ENCODE measurements around the gene TM9SF1. TPM values are rescaled to one million over a fixed set of nuclear protein-coding genes. Genes with fewer than 3 reads are reported as not detected.

The TM9SF1 gene
- polyA plus RNA-seq, 2 of the 4 experiments (the other 2 are of a cell fraction), result 48.0 to 62.2 TPM

DNA sequence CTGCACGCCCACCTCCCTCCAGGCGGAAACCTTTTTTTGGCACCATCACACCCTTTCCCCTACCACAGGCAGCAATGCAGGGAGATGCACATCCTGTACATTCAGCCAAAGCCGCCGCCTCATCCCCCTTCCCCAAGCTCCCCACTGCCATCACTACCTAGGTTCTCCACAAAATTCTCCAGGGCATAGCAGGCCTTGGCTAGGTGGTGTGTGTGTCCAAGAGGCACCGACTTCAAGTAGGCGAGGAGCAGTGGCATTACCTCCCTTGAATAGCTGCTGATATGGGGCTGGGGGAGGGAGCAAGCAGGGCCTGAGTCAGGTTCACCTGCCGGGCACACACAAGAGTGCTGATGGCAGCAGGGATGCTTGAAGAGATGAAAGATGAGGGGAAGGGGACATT, 10.2 kb downstream of the TM9SF1 start (continued):
- TF ChIP-seq, protein P1, sequence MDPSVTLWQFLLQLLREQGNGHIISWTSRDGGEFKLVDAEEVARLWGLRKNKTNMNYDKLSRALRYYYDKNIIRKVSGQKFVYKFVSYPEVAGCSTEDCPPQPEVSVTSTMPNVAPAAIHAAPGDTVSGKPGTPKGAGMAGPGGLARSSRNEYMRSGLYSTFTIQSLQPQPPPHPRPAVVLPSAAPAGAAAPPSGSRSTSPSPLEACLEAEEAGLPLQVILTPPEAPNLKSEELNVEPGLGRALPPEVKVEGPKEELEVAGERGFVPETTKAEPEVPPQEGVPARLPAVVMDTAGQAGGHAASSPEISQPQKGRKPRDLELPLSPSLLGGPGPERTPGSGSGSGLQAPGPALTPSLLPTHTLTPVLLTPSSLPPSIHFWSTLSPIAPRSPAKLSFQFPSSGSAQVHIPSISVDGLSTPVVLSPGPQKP (IDR thresholded peaks at IDR 0.05; ENCODE audit: low read depth, low read length), result no peak
- TF ChIP-seq, protein P2, sequence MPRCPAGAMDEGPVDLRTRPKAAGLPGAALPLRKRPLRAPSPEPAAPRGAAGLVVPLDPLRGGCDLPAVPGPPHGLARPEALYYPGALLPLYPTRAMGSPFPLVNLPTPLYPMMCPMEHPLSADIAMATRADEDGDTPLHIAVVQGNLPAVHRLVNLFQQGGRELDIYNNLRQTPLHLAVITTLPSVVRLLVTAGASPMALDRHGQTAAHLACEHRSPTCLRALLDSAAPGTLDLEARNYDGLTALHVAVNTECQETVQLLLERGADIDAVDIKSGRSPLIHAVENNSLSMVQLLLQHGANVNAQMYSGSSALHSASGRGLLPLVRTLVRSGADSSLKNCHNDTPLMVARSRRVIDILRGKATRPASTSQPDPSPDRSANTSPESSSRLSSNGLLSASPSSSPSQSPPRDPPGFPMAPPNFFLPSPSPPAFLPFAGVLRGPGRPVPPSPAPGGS (IDR thresholded peaks at IDR 0.05), result no peak
- TF ChIP-seq, protein P3, sequence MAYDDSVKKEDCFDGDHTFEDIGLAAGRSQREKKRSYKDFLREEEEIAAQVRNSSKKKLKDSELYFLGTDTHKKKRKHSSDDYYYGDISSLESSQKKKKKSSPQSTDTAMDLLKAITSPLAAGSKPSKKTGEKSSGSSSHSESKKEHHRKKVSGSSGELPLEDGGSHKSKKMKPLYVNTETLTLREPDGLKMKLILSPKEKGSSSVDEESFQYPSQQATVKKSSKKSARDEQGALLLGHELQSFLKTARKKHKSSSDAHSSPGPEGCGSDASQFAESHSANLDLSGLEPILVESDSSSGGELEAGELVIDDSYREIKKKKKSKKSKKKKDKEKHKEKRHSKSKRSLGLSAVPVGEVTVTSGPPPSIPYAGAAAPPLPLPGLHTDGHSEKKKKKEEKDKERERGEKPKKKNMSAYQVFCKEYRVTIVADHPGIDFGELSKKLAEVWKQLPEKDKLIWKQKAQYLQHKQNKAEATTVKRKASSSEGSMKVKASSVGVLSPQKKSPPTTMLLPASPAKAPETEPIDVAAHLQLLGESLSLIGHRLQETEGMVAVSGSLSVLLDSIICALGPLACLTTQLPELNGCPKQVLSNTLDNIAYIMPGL (CRISPR knock-in tag; IDR thresholded peaks at IDR 0.05; ENCODE audit: borderline replicate concordance), result no peak
- no peak for TF ChIP-seq CEBPB (IDR thresholded peaks at IDR 0.05)

DNA sequence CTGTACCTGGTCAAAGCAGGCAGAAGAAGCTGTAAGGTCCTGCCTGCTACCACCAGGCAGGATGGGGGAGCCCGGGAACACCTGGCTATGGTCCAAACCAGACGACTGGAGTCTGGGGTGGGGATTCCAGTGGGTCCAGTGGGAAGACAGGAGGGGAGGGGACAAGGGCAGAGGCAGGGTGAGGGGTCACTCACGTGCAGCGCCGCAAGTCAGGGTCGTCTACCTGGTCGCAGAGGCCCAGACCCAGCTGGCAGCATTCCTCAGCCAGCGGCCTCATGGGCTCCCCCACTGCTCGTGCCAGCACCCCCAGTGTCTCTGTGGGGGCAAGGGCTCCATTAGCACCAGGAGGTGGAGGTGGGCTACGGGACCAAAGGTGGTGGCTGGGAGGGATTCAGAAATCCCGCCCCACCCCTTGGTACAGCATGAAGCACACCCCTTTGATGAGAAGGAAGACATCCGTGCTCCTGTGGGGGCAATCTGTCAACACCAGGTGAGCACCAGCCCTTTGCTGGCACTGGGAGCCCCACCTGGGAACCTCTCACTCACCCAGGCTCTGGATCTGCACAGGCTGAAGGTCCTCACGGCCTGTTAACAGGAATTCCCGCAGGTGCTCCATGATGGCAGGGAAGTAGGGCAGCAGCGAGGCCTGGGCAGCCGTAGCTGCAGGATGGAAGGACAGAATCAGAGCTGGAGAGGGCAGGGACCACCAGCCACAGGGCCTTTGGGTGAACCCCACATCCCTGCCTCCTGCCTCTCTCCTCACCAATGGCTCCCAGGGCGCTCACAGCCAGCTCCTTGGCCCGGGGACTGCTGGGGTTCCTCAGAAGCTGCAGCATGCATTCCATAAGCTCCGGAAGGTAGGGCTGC, 10.9 kb downstream of the TM9SF1 start:
- no peak overlapping the region for H3K4me2 ChIP-seq
- FAIRE-seq, result no peak
- CTCF ChIA-PET, result interaction anchor here (1.0 to 8.0 kb wide), 5 partner anchors 11 to 113 kb away, joined by 4 to 64 read pairs (median 5); partner anchors contain the start of genes IRF9 and TM9SF1
- no peak overlapping the region for H3K27ac ChIP-seq
- TF ChIP-seq RFX5 (IDR thresholded peaks at IDR 0.05) (no peak), RAD21 (conservative IDR thresholded peaks at IDR 0.05 in 1 of 2, IDR thresholded peaks at IDR 0.05 in 1 of 2) (no peak), EP300 (IDR thresholded peaks at IDR 0.05) (no peak), MAZ (IDR thresholded peaks at IDR 0.05; ENCODE audit: borderline replicate concordance, low read depth, low read length) (no peak), TFCP2L1 (CRISPR knock-in tag; IDR thresholded peaks at IDR 0.05) (no peak), CBX2 (IDR thresholded peaks at IDR 0.05; ENCODE audit: borderline replicate concordance, low read depth) (no peak), MAFK (IDR thresholded peaks at IDR 0.05; ENCODE audit: partially characterized antibody) (no peak), SMC3 (IDR thresholded peaks at IDR 0.05) (no peak), ZC3H11A (IDR thresholded peaks at IDR 0.05) (no peak), TP53 (CRISPR knock-in tag; IDR thresholded peaks at IDR 0.05) (no peak), HDAC2 (IDR thresholded peaks at IDR 0.05) (no peak), RNF2 (IDR thresholded peaks at IDR 0.05; ENCODE audit: borderline replicate concordance, low read depth) (no peak), POLR2A (IDR thresholded peaks at IDR 0.05; ENCODE audit: low read length) (no peak), ZSCAN20 (CRISPR knock-in tag; IDR thresholded peaks at IDR 0.05) (no peak)
- TF ChIP-seq, protein P4, sequence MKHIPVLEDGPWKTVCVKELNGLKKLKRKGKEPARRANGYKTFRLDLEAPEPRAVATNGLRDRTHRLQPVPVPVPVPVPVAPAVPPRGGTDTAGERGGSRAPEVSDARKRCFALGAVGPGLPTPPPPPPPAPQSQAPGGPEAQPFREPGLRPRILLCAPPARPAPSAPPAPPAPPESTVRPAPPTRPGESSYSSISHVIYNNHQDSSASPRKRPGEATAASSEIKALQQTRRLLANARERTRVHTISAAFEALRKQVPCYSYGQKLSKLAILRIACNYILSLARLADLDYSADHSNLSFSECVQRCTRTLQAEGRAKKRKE (CRISPR knock-in tag; IDR thresholded peaks at IDR 0.05; ENCODE audit: low read depth), result no peak
- TF ChIP-seq, protein P5, sequence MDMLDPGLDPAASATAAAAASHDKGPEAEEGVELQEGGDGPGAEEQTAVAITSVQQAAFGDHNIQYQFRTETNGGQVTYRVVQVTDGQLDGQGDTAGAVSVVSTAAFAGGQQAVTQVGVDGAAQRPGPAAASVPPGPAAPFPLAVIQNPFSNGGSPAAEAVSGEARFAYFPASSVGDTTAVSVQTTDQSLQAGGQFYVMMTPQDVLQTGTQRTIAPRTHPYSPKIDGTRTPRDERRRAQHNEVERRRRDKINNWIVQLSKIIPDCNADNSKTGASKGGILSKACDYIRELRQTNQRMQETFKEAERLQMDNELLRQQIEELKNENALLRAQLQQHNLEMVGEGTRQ (IDR thresholded peaks at IDR 0.05), result no peak
- TF ChIP-seq, protein P3 (CRISPR knock-in tag; IDR thresholded peaks at IDR 0.05; ENCODE audit: borderline replicate concordance), result no peak
- TF ChIP-seq, protein P6, sequence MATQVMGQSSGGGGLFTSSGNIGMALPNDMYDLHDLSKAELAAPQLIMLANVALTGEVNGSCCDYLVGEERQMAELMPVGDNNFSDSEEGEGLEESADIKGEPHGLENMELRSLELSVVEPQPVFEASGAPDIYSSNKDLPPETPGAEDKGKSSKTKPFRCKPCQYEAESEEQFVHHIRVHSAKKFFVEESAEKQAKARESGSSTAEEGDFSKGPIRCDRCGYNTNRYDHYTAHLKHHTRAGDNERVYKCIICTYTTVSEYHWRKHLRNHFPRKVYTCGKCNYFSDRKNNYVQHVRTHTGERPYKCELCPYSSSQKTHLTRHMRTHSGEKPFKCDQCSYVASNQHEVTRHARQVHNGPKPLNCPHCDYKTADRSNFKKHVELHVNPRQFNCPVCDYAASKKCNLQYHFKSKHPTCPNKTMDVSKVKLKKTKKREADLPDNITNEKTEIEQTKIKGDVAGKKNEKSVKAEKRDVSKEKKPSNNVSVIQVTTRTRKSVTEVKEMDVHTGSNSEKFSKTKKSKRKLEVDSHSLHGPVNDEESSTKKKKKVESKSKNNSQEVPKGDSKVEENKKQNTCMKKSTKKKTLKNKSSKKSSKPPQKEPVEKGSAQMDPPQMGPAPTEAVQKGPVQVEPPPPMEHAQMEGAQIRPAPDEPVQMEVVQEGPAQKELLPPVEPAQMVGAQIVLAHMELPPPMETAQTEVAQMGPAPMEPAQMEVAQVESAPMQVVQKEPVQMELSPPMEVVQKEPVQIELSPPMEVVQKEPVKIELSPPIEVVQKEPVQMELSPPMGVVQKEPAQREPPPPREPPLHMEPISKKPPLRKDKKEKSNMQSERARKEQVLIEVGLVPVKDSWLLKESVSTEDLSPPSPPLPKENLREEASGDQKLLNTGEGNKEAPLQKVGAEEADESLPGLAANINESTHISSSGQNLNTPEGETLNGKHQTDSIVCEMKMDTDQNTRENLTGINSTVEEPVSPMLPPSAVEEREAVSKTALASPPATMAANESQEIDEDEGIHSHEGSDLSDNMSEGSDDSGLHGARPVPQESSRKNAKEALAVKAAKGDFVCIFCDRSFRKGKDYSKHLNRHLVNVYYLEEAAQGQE (IDR thresholded peaks at IDR 0.05), result no peak
- no peaks in the 10 kb centered on the region for H3K9me3 ChIP-seq
- POLR2A ChIA-PET, result no interaction called here
- H3K4me3 ChIP-seq, result no peak overlapping the region
- WGBS (ENCODE audit: missing lambda C conversion rate), result 89% methylated on average over 16 of the region's 19 CpGs
- H3K4me1 ChIP-seq, result peaks cover 13% of the 10 kb centered on the region
- no peak for DNase-seq (ENCODE audit: low read depth in 1 of 2, low spot score in 1 of 2)
- ATAC-seq, result no peak
